NCI-H748 treated with DMSO at 0.1 percent for 48 hours (cell line): ENCODE data around the gene YIPF3.
A peak's percentile ranks its signal among the peaks of the same experiment; 100 is the strongest.
"Not testable (repeated sequence)": the region's sequence is repeated elsewhere in the genome, so short reads cannot be mapped to it uniquely, and the experiment has no call there.

Experiments used
- DNase-seq: peaks from one replicate; lab custom pipeline; 2025; lab: John Stamatoyannopoulos, UW

The YIPF3 gene

DNA sequence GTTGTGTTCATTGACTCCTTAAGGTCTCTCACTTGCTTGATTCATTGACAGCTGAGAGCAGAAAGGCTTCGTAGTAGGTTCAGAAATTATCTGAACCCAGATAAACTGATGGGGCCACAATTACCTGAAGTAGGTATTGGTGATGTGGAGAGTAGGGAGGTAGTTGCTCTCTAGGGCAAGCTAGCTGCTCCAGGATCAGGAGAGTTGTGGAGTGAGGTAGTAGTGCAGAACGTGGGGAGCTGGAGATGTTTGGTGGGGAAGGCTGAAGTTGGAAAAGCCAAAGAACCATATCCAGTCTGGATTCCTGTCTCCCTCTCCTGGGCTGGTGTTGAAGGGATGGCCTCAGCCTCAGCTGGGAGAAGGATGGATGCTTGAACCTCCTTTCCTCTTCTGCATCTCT is 23.5 kb downstream of the YIPF3 start:
- no peak for DNase-seq

DNA sequence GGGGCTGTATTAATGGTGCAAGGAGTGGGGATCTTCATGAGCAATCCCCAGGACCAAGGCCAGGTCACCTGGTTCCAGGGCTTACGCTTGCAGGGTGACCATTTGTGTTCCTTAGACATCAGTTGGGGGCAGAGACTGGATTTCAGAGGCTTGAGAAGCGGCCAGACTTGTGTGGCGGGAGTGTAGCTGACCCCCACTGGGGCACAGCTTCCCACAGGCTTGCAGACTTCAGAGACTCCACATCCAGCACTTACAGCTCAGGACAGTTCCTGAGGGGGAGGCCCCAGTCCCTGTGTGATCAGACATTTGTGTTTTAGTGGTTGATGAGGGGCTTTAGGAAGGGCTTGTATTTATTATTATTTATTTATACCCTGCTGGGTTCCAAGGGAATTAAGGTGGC is 24.1 kb downstream of the YIPF3 start:
- DNase-seq, result no peak

DNA sequence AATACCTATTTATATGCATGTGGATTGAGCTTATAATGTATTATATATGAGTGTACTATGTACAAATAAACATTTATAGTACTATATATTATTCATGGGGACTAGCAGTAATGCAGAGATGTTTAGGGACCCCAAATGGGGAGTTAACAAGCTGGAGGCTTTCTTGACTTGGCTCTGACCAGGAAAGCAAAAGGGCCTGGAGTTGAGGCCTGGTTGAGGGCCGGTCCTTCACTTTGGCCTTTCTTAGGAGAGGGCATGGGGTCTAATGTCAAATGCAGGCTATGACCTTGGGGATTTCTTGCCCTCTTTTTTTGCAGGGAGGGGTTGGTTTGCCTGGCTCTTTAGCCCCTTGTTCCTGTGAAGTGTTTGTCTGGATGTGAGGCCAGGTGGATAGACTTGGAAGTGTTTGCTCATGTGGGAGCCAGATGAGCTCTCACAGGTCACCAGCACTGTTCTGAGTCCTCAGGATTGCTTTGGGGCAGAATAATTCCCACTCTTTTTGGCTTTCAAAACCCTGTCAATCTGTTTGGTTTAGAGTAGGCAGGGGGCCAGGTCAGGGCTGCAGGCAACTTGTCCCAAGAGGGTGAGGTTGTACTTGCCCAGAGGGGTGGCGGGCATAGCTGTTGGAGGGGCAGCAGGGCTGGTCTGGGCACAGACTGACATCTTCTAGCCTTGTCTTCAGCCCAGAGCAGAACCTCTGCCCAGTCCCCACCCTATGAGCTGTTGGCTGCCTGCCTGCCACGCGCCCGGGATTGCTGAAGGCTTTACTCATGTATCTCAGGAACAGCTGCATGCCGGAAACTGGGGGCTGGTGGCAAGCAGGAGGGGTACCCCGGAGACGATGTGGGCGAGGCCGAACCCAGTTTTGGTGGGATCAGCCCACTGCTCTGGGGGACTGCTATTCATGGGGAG is 24.7 kb downstream of the YIPF3 start:
- DNase-seq, result no peak

DNA sequence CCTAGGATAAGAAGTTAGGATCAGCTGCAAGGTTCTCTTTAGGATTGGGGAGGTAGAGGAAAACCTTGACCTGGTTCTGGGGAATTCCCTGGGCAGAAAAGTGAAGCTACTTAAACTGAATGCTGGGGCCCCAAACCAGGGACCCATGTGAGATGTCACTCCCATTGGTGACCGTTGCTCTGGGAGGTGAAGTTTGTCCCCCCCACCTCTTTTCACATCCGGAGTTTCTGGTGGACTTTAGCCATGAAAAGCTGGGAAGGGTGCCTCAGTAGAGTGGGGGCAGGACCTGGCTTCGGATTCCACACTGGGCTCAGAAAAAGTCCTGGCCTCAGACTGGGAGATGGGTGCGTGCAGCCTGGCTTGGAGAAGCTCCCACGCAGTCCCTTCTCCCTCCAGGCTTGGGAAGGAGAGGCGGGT is 26.2 kb downstream of the YIPF3 start:
- no peak for DNase-seq

DNA sequence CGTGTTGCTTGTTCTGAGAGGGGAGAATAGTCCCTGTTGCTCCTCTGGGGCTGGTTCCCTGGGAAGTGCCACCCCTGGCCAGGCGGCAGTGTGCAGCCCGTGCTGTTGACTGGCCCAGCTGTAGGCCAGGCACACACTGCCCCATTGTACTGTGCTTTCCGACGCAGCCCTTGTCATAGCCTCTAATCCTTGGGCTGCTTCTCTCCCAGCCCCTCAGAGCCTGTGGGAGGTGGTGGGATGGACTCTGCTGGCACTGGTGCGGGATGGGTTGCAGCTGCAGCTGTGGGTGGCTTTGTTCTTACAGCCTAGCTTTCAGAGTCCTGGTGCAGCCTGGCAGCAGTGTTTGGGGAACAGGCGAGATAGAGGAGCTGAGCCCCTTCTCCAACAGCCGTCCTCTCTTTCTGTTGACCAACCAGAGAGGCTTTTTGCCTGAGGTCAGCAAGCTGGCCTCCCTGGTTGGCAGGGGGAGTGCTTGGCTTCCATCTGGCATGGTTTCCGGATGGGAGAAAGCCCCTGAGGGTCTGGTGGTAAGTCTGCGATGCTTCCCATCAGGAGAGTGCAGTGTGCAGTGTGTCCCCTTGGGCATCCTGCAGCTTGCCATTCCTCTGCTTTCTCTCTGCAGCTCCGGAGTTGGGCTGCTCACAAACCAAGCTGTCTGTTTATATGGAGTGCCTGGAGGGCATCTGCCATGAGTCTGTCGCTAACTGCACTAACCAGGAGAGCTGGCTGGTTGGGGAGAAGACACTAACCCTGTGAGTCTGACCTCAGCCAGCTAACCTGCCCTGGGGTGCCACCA is 27.3 kb downstream of the YIPF3 start:
- DNase-seq, result no peak

DNA sequence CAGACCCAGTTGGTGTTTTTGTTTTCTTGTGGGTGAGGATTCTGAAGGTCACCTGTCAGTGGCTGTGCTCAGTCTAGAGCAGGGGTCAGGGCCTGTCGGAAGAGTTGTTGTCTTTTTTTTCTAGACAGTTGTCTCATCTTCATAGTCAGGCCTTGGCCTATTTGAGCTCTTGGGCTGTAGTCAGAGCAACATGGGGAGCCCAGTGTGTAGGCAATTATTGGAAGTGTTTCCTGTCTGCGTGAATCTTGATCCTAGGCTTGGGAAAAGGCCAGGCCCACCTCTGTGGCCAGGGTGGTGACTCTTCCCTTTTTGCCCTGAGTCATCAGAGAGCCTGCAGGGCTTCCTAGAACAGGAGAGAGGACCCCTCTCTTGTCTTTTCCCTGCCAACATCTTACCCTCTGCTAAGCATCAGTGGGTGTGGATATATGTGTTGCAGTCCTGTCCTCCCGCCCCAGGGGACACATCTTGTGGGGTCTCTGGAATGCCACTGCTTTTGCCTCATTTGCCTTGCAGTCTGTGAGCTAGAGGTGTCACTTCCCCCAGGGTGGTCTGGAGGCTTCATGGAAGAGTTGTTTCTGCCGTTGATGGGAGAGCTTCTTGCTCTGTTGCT is 28.0 kb downstream of the YIPF3 start:
- DNase-seq, result no peak

DNA sequence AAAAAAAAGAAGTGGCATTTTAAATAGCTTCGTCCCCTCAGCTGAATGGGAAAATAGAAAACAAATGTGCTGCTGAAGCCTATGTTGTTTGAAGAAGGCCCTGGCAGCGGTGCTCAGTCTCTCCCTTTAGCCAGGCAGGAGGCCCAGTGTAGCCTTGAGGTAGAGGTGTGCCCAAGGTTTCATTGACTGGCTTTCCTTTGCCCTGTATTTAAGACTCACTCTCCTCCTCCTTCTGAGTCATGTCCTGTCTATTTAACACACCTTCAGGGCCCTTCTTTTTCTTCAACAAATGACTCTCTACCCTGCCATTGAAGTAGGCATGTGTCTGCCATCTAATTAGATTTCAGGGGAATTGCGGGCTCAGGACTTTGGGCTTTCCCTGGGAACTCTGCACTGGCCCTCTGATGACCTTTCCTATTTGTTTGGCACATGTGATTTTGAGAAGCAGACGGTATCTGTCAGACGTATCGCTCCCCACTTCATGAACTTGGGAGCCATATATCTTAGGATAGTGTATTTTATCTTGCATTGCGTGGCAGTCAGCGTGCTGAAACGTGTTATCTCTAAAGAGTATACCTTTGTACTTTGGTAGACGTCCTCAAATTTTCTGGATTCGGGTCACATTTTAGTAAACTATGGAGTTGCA is 35.0 kb downstream of the YIPF3 start:
- no peak for DNase-seq

DNA sequence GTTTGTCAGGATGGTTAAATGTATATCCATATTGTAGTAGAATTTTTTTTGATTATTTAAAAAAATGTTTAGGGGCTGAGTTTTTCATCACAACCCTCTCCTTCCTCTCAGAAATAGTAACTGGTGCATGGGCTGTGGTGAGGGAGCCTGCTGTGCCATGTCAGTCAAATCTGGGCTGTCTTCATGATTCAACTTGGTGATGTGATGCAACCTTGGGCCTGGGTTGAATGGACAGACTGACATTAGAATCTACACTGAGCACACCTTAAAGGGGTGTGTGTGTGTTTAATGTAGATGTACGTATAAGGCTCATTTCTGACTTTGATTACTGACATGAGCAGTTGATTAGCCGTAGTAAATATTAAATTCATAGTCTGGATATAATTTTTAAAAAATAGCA is 35.7 kb downstream of the YIPF3 start:
- DNase-seq, result no peak

DNA sequence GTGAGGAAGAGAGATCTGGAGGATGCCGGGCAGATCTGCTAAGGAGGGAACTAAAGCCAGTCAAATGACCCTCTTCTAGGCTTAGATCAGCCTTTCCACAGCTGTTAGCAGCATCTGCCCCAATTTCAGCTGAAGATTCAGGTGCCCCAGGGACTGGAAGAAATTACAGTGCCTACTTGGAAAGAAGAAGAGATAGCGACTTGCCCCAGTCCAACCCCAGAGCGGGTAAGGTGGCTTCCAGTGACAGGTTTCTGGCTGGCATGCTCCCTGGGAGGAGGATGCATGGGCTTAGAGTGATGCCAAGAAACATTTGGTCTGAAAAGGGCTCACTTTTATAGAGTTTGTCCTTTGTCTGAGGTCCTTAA is 38.7 kb downstream of the YIPF3 start:
- no peak for DNase-seq

DNA sequence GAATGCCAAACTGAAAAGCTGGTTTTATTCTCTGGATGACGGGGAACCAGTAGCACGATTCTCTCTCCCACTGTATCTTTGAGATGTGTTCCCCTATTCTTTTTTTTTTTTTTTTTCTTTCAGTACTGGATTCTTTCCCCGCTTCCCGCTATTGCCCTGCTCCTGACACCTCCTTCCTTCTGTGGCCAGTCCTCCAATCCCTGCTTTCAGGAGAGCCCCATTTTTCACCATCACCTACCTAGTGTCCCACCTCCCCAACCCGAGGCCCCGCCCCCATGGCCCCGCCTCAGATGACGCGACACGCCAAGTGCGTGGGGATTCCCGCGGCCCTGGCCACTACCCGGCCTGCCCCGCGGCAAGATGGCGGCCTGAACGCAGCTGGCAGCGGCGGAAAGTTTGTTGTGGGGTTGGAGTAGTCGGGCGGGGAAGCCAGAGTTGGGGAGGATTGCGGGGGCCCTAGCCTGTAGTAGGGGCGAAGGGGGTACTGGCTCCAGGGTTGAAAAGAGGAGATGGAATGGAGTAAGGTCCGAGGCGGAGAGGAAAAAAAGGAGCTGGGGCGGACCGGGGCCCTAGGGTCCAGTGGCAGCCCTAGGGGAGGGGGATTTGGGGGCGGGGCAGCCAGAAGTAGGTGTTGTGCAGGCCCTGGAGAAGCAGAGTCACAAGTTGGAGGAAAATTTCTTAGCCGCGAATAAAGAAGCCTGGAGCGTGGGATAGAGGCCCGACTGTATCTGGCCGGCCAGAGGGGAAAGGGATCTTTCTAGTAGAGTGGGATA is 39.3 kb downstream of the YIPF3 start, which contains the start of gene TJAP1:
Gene TJAP1 (plus strand): TSS at position 336 of the 773 bp plus-strand sequence. CDS start 21,432 bp downstream, outside the sequence.
- DNase-seq, result peak; percentile 88

DNA sequence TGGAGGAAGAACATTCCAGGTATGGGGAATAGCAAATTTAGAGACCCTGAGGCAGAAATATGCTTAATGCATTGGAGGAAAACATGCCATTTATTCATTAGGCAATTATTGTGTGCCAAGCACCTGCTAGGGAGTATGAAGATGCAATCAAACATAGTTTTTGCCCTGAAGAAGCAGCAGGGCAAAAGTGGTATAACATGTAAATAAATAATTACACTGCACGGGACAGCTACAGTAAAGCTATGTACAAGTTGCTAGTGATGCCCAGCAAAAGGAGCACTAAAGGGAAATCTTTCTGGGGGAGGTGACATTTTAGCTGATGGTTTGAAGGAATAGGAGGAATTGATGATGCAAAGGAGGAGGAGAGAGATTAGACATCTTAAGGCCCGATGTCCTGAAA is 40.0 kb downstream of the YIPF3 start:
- DNase-seq, result no peak

DNA sequence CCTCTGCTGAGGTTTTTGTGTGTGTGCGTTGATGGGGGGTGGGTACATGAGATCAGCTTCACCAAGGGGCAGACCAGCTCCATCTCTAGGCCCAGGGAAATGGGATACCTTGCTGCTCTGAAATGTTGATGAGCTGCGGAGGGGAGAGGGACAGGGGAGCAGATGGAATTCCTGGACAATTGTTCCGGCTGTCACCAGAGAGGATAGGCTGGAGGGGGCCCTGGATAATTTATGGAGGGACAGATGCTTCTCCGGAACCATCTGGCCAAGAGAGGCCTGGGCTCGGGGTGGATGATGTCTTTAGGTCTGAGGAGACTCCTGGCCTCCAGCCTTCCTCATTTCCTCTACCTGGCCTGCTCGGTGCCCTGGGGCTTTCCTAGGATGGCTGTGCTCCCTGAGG is 41.2 kb downstream of the YIPF3 start:
- no peak for DNase-seq

DNA sequence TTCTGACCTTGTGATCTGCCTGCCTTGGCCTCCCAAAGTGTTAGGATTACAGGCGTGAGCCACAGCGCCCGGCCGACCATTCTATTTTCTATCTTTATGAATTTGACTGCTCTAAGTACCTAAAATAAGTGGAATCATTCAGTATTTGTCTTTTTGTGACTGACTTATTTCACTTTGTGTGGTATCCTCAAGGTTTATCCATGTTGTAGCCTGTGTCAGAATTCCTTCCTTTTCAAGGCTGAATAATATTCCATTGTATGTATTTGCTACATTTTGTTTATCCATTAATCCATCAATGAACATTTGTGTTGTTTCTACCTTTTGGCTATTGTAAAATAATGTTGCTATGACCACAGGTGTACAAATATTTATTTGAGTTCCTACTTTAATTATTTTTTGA is 44.2 kb downstream of the YIPF3 start:
- DNase-seq, result no peak

DNA sequence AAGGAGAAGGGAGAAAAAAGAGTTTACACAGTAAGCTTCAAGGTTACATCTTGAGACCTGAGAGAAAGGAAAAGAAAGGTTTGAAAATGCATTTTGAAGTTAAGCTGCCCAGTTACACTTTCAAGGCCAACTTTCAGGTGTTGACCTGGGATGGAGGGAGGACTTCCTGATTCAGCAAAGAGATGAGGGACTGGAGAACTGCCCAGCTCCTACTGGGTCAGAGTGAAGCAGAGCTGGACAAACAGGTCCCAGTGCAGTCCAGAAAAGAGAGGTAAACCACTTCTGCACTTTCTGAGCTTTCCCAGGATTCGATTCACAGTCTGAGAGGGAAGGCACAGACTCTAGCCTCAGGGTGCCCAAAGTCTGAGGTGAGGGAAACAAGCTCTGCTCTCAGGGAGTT is 45.3 kb downstream of the YIPF3 start:
- no peak for DNase-seq

DNA sequence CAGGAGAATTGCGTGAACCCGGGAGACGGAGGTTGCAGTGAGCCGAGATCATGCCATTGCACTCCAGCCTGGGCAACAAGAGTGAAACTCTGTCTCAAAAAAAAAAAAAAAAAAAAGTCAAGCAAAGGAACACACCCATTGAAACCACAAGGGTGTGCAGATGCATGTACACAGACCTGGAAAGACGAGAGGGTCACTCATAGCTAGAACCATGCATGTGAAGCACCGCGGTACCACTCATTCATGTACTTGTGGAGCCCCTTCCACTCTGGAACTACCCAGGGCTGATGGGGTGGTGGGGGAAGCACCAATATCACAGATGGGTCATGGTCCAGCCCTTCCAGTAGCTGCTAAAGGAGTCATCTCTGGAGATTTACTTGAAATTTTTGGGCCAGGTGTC is 46.8 kb downstream of the YIPF3 start:
- no peak for DNase-seq

DNA sequence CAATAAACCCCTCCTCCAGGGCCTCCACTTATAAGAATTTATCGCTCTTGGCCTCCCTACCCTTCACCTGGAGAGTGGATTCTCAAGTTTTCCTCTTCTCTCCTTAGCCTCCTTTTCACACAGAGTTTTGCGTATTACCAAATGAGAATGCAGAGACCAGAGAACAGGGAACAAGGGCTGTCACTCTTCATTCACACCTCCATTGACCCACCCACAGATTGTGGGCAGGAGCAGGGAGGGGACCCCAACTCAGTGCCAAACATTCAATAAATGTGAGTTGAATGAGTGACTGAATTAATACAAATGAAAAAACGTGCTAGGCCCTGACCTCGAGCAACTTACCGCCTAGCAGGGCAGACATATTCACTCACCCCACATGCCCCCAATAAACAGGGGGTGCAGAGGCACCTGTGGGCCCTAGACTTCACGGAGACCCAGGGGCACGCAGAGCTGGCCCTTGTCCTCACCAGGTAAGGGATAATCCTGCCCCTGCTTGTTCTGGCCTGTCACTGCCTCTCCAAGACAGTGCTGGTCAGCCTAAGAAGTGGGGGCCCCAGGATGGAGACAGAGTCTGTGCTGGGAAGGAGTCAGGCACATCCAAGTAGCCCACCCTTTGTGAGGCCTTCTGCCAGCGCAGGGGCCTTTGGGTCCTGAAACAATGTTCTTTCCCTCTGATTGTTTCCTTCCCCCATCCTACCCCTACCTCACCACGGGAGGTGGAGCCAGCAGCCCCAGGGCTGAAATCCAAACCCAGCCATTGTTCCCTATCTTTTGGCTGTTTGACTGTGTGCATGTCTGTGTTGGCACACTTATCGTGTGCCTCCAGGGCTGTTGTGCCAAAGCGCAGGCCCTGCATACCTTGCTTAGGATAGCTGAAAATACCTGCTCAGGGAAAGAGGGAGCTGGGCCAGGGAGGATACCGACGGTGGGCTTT is 47.7 kb downstream of the YIPF3 start:
- DNase-seq, result no peak

DNA sequence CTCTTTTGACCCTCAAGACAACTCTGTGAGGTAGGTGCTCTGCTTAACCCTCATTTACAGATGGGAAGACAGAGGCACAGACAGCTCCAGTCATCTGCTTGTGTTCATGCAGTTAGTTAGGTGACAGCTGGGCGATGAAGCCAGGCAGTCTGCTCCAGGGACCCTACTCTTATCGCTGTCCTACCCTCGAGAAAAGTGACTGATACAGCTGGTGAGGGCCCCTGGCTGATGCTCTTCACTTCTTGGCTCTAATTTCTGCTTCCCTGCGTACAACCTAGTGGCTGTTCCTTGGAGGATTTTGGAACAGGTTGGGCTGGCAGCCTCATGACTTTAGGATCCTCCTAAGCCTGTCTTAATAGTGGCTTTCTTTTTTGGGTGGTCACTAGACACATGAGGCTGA is 48.5 kb downstream of the YIPF3 start:
- no peak for DNase-seq

DNA sequence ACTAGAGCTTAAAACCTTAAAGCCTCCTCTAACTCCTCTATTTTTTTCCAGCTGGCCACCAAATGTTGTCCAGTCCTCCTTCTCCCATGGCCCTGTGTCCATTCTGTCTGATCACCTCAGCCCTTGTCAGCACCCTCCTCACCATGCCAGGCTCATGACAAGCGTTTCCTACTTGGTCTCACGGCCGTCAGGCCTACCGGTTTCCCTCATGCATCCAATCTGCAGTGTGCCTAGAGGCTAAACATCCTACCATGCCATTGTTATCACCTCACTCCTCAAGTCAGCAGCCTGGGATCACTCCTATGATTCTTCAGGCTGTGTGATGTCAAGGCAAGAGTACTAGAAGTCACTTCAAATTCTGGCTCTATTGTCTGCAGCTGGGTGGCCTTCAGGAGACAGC is 49.0 kb downstream of the YIPF3 start:
- DNase-seq, result no peak

DNA sequence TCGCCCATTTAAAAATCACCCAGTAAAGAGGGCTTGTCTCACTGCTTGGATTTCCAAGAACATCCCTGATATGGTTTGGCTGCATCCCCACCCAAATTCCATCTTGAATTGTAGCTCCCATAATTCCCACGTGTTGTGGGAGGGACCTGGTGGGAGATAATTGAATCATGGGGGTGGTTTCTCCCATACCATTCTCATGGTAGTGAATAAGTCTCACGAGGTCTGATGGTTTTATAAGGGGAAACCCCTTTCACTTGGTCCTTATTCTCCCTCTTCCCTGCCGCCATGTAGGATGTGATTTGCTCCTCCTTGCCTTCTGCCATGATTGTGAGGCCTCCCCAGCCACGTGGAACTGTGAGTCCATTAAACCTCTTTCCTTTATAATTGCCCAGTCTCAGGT is 49.5 kb downstream of the YIPF3 start:
- not testable (repeated sequence) for DNase-seq

DNA sequence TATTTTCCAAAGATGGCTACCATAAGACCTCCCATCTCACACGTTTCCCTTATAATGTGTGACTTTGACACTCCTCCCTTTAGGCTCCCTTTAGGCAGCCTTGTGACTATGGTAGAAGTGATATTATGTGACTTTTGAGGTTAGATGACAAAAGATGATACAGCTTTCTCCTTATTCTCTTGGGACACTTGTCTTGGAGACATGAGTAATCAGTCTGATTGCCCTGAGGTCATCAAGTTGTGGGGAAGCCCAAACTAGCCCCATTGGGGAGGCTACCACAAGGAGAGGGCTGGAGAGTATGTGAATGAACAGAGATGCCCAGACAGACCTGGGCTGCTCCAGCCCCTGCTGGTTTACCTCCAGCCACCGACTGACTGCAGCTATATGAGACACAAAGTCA is 50.8 kb downstream of the YIPF3 start:
- DNase-seq, result no peak
